Upper lobe of left lung (tissue), 6 donors: Measurements from ENCODE around the gene CARD11. TPM values are rescaled to one million over a fixed set of nuclear protein-coding genes. Genes with fewer than 3 reads are reported as not detected.

Experiments used
- ATAC-seq, 2 donors: fragments of 200-7000 bp; cut with Tn5 transposase; one replicate each; pipeline ENCODE4 v1.9.1; 2022; ENCODE audit warnings: mild to moderate bottlenecking in 2 of 2, moderate library complexity in 2 of 2; ENCODE audit not compliant: low FRiP score in 2 of 2
- DNase-seq, 2 donors: peaks; one replicate each; pipeline ENCODE4 v3.0.0-alpha.2; 2019 to 2020
- H3K27ac ChIP-seq, 4 donors: fragments of 200-600 bp; sonication (generic); one replicate each; pipeline ENCODE4 v1.5.1; 2016 to 2019
- H3K27me3 ChIP-seq, 4 donors: fragments of 200-600 bp; sonication (generic); one replicate each; pipeline ENCODE4 v1.5.1; 2017 to 2019
- H3K36me3 ChIP-seq, 4 donors: fragments of 200-600 bp; sonication (generic); one replicate each; pipeline ENCODE4 v1.5.1; 2016 to 2019
- H3K4me1 ChIP-seq, 4 donors: fragments of 200-600 bp; sonication (generic); one replicate each; pipeline ENCODE4 v1.5.1; 2018 to 2019
- H3K4me3 ChIP-seq, 4 donors: fragments of 200-600 bp; sonication (generic); one replicate each; pipeline ENCODE4 v1.5.1; 2017 to 2019; ENCODE audit warnings: mild to moderate bottlenecking in 2 of 4, moderate library complexity in 1 of 4
- H3K9me3 ChIP-seq, 4 donors: fragments of 200-600 bp; sonication (generic); one replicate each; pipeline ENCODE4 v1.5.1; 2018 to 2019
- EP300 ChIP-seq, 4 donors: sonication (generic); formaldehyde crosslinking; IDR thresholded peaks; one replicate each; pipeline ENCODE4 v1.5.1; 2017; ENCODE audit warnings: antibody characterized with exemption in 4 of 4, control low read depth in 2 of 4
- POLR2A ChIP-seq, 4 donors: fragments of 450-650 bp; IDR thresholded peaks; one replicate each; pipeline ENCODE4 v1.5.1; 2016 to 2017; ENCODE audit warnings: antibody characterized with exemption in 4 of 4, mild to moderate bottlenecking in 2 of 4
- POLR2AphosphoS5 ChIP-seq, 2 donors: sonication (generic); formaldehyde crosslinking; IDR thresholded peaks; one replicate each; pipeline ENCODE4 v1.5.1; 2017; ENCODE audit warnings: antibody characterized with exemption in 2 of 2
- WGBS, 2 donors: methylation state at CpG; one replicate each; pipeline ENCODE4 v1.1.5; 2017 to 2018; 5-methylcytosine and 5-hydroxymethylcytosine counted together
- total RNA-seq, 6 donors: library from RNA; depleted of rRNA in 4 of 6; stranded (reverse); fragments of >200 nt in 4 of 6; gene quantifications; one replicate each; pipeline versions ENCODE4 v1.1.0 to v1.2.1, GENCODE V29; 2016 to 2021
- TF ChIP-seq, protein P1 (sequence below), 6 experiments: fragments of 450-650 bp in 4 of 6; fragments of 200-600 bp in 2 of 6; sonication (generic) in 2 of 6; IDR thresholded peaks; one replicate each; pipeline ENCODE4 v1.5.1; 2016 to 2019; ENCODE audit warnings: antibody characterized with exemption in 6 of 6
- donor health status: DM: no; HTN: no; CAD: no; lungs with moderate emphysema.
- donor health status: DM: no; HTN: yes; CAD: no; lungs with severe emphysema.

The CARD11 gene
- total RNA-seq, 6 donors from 2014 or later: 2.8 to 16.8 (median 6.8) TPM

GRCh38 chr7:2936301-2936700 lies 107.4 kb downstream of the CARD11 start:
- no peaks in the 10 kb centered on the region for H3K9me3 ChIP-seq
- H3K27ac ChIP-seq: no peak overlapping the region
- 85 to 88% methylated on average over 8 of the region's 8 CpGs for WGBS, 2 donors
- DNase-seq (peak in 1 of 2 donors; percentile 12), ATAC-seq (no peak)
- H3K27me3 ChIP-seq: no peaks in the 10 kb centered on the region
- no peak for TF ChIP-seq EP300 (IDR thresholded peaks at IDR 0.05)
- TF ChIP-seq POLR2A (IDR thresholded peaks at IDR 0.05): no peak
- TF ChIP-seq, protein P1, sequence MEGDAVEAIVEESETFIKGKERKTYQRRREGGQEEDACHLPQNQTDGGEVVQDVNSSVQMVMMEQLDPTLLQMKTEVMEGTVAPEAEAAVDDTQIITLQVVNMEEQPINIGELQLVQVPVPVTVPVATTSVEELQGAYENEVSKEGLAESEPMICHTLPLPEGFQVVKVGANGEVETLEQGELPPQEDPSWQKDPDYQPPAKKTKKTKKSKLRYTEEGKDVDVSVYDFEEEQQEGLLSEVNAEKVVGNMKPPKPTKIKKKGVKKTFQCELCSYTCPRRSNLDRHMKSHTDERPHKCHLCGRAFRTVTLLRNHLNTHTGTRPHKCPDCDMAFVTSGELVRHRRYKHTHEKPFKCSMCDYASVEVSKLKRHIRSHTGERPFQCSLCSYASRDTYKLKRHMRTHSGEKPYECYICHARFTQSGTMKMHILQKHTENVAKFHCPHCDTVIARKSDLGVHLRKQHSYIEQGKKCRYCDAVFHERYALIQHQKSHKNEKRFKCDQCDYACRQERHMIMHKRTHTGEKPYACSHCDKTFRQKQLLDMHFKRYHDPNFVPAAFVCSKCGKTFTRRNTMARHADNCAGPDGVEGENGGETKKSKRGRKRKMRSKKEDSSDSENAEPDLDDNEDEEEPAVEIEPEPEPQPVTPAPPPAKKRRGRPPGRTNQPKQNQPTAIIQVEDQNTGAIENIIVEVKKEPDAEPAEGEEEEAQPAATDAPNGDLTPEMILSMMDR (IDR thresholded peaks at IDR 0.05): no peak
- TF ChIP-seq POLR2AphosphoS5 (IDR thresholded peaks at IDR 0.05): no peak
- H3K36me3 ChIP-seq: peaks cover 0 to 3% (median 0%) of the 10 kb centered on the region in 4 donors
- no peak overlapping the region for H3K4me3 ChIP-seq
- no peaks in the 10 kb centered on the region for H3K4me1 ChIP-seq

DNA sequence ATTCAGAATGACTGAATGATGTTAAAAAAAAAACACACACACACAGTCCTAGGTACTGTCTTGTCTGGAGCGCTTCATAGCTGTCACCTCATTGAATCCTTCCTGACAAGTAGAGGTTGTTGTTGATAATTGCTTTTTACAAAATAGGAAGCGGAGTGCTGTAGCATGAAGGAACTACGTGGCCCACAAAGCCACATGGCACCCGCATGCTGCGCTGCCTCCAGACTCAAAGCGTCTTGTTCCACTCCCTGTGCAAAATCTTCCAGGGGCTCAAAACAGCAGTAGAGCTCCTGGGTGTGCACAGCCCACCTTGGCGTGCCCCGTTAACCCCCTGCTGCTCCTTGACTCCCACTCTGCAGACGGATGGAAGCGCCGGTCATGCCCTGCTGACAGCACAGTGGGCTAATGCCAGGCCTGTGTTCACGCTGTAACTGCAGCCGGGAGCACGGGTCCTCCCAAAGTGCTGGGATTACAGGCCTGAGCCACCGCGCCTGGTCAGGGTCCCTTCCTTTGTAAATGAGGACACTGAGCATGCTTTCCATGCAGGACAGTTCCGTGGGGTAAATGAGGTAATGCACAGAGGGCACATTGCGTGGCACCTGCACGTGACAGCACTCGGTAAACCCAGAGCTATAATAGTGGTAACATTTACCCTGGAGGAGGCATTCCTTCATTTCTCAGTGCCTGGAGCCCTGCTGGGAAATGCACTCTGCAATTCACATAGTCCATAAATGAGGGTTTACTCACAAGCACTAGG lies 108.5 kb downstream of the CARD11 start:
- DNase-seq: peak in 1 of 2 donors; percentile 10
- ATAC-seq: no peak
- H3K4me3 ChIP-seq: no peak overlapping the region
- H3K27ac ChIP-seq: no peak overlapping the region
- peaks cover 0 to 3% (median 0%) of the 10 kb centered on the region in 4 donors for H3K36me3 ChIP-seq
- 88 to 89% methylated on average over 13 to 18 of the region's 20 CpGs for WGBS, 2 donors
- no peaks in the 10 kb centered on the region for H3K9me3 ChIP-seq
- no peaks in the 10 kb centered on the region for H3K27me3 ChIP-seq
- TF ChIP-seq POLR2A (IDR thresholded peaks at IDR 0.05) (no peak), EP300 (IDR thresholded peaks at IDR 0.05) (no peak)
- H3K4me1 ChIP-seq: no peaks in the 10 kb centered on the region

GRCh38 chr7:2934211-2934731 lies 109.4 kb downstream of the CARD11 start:
- DNase-seq (peak in 1 of 2 donors; percentile 18), ATAC-seq (peak in 1 of 2 donors; percentile 32)
- Histone ChIP-seq H3K27me3 (no peaks in the 10 kb centered on the region), H3K9me3 (no peaks in the 10 kb centered on the region), H3K4me1 (no peaks in the 10 kb centered on the region), H3K27ac (no peak overlapping the region), H3K36me3 (peaks cover 0 to 3% (median 0%) of the 10 kb centered on the region in 4 donors), H3K4me3 (no peak overlapping the region)
- TF ChIP-seq EP300 (IDR thresholded peaks at IDR 0.05): no peak
- TF ChIP-seq POLR2AphosphoS5 (IDR thresholded peaks at IDR 0.05): no peak
- no peak for TF ChIP-seq POLR2A (IDR thresholded peaks at IDR 0.05)
- TF ChIP-seq, protein P1 (IDR thresholded peaks at IDR 0.05): no peak
- 88 to 90% methylated on average over 12 to 15 of the region's 15 CpGs for WGBS, 2 donors

DNA sequence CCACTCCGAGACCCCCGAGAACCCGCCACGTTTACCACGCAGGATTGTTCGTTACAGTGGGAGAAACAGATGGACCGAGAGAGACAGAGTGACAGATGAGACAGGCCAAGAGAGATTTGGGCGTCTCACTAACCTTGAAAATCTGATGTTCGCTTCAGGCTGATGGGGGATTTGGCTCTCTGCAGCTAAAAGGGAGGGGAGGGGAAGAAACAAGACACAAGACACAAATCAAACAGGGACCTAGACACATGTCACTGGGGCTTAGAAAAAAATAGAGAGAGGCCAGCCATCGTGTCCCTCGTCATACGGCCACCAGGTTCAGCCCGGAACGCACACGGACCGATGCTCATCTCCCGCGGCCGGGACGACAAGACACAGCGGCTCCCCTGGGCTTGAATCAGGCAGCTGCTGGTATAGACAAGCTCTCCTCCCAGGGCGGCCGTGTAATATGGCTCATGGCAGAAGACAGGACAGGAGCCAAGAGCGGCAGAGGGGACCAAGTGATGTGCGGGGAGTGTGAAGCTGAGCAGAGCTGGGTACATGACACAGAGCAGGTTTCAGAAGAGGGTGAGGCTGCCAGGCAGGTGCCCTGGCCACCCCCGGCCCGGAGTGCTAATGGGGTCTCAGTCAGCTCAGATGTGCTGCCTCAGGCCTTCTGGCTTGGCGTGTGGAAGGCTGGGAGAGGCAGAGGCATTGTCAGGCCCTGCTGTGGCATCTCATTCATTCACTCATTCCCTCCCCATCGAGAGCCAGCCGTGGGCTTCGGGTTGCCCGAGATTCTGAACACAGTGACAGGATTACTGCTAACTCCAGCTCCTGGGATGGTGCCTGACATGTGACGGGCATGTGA lies 111.0 kb downstream of the CARD11 start:
- H3K27ac ChIP-seq: no peak overlapping the region
- WGBS, 2 donors: 85 to 87% methylated on average over 33 of the region's 33 CpGs
- H3K36me3 ChIP-seq: peaks cover 0 to 3% (median 0%) of the 10 kb centered on the region in 4 donors
- ATAC-seq: no peak
- no peaks in the 10 kb centered on the region for H3K9me3 ChIP-seq
- TF ChIP-seq POLR2A (IDR thresholded peaks at IDR 0.05) (no peak), EP300 (IDR thresholded peaks at IDR 0.05) (no peak), POLR2AphosphoS5 (IDR thresholded peaks at IDR 0.05) (no peak)
- TF ChIP-seq, protein P1 (IDR thresholded peaks at IDR 0.05): no peak
- no peaks in the 10 kb centered on the region for H3K27me3 ChIP-seq
- no peaks in the 10 kb centered on the region for H3K4me1 ChIP-seq
- DNase-seq: peak in 1 of 2 donors; percentile 17
- no peak overlapping the region for H3K4me3 ChIP-seq

GRCh38 chr7:2931034-2931415 lies 112.6 kb downstream of the CARD11 start:
- DNase-seq (peak in 1 of 2 donors; percentile 10), ATAC-seq (no peak)
- no peaks in the 10 kb centered on the region for H3K27me3 ChIP-seq
- no peaks in the 10 kb centered on the region for H3K4me1 ChIP-seq
- WGBS, 2 donors: 93 to 100% methylated on average over 3 to 9 of the region's 9 CpGs
- H3K4me3 ChIP-seq: no peak overlapping the region
- H3K27ac ChIP-seq: no peak overlapping the region
- TF ChIP-seq EP300 (IDR thresholded peaks at IDR 0.05) (no peak), POLR2AphosphoS5 (IDR thresholded peaks at IDR 0.05) (no peak), POLR2A (IDR thresholded peaks at IDR 0.05) (no peak)
- TF ChIP-seq, protein P1 (IDR thresholded peaks at IDR 0.05): no peak
- no peaks in the 10 kb centered on the region for H3K9me3 ChIP-seq
- H3K36me3 ChIP-seq: no peaks in the 10 kb centered on the region
